ENCODE measurements around the gene PHACTR1. TPM values are rescaled to one million over a fixed set of nuclear protein-coding genes. Genes with fewer than 3 reads are reported as not detected.

The PHACTR1 gene
- total RNA-seq, 1 donor from 2014 or later = 8.5 TPM

GRCh38 chr6:12977206-12977605 is 260.6 kb downstream of the PHACTR1 start:
- Mint-ChIP-seq H3K4me3 (ENCODE audit: unreplicated experiment) (no peak overlapping the region), H3K4me1 (ENCODE audit: low read depth, unreplicated experiment) (peaks cover 6% of the 10 kb centered on the region)

GRCh38 chr6:12977806-12978205 is 261.2 kb downstream of the PHACTR1 start:
- Histone ChIP-seq H3K27me3 (ENCODE audit: insufficient read depth, low read length) (no peaks in the 10 kb centered on the region), H3K4me2 (ENCODE audit: low read length) (no peak overlapping the region), H2AFZ (ENCODE audit: low read depth, low read length) (no peak overlapping the region), H3K4me3 (ENCODE audit: insufficient read depth, low read depth, low read length) (no peak overlapping the region), H3K9ac (ENCODE audit: low read length) (no peak overlapping the region), H3K79me2 (ENCODE audit: insufficient read depth, low read length) (no peaks in the 10 kb centered on the region), H3K27ac (ENCODE audit: low read depth, low read length) (no peak overlapping the region), H4K20me1 (ENCODE audit: insufficient read depth, low read length) (no peaks in the 10 kb centered on the region), H3K4me1 (ENCODE audit: insufficient read depth, low read length) (no peaks in the 10 kb centered on the region), H3K36me3 (ENCODE audit: insufficient read depth, low read length) (no peaks in the 10 kb centered on the region), H3K9me3 (ENCODE audit: insufficient read depth, low read depth, low read length) (no peaks in the 10 kb centered on the region)
- H3K4me3 Mint-ChIP-seq (ENCODE audit: unreplicated experiment) = no peak overlapping the region
- H3K9me3 Mint-ChIP-seq (ENCODE audit: unreplicated experiment) = peaks cover 2% of the 10 kb centered on the region
- no peak for DNase-seq (ENCODE audit: low read depth)
- no peak overlapping the region for H3K27ac Mint-ChIP-seq (ENCODE audit: unreplicated experiment)
- H3K27me3 Mint-ChIP-seq (ENCODE audit: low read depth, unreplicated experiment) = peaks cover 2% of the 10 kb centered on the region
- FAIRE-seq = no peak
- TF ChIP-seq CTCF (IDR thresholded peaks at IDR 0.05; ENCODE audit: insufficient read depth, low read depth, low read length) (no peak), EZH2 (IDR thresholded peaks at IDR 0.05; ENCODE audit: insufficient read depth, low read length) (no peak)
- H3K4me1 Mint-ChIP-seq (ENCODE audit: low read depth, unreplicated experiment) = peaks cover 6% of the 10 kb centered on the region
- peaks cover 9% of the 10 kb centered on the region for H3K36me3 Mint-ChIP-seq (ENCODE audit: low read depth, unreplicated experiment)

More at GRCh38 chr6:12977206-12977605, 260.6 kb downstream of the PHACTR1 start:
- no peaks in the 10 kb centered on the region for H3K27me3 ChIP-seq (ENCODE audit: insufficient read depth, low read length)
- H3K9ac ChIP-seq (ENCODE audit: low read length) = no peak overlapping the region
- no peak overlapping the region for H2AFZ ChIP-seq (ENCODE audit: low read depth, low read length)
- H3K9me3 Mint-ChIP-seq (ENCODE audit: unreplicated experiment) = peaks cover 2% of the 10 kb centered on the region
- H3K9me3 ChIP-seq (ENCODE audit: insufficient read depth, low read depth, low read length) = no peaks in the 10 kb centered on the region
- no peaks in the 10 kb centered on the region for H3K36me3 ChIP-seq (ENCODE audit: insufficient read depth, low read length)
- peaks cover 9% of the 10 kb centered on the region for H3K36me3 Mint-ChIP-seq (ENCODE audit: low read depth, unreplicated experiment)
- no peak overlapping the region for H3K4me3 ChIP-seq (ENCODE audit: insufficient read depth, low read depth, low read length)
- no peak overlapping the region for H3K4me2 ChIP-seq (ENCODE audit: low read length)
- FAIRE-seq (no peak), DNase-seq (ENCODE audit: low read depth) (no peak)
- H4K20me1 ChIP-seq (ENCODE audit: insufficient read depth, low read length) = no peaks in the 10 kb centered on the region
- H3K27ac Mint-ChIP-seq (ENCODE audit: unreplicated experiment) = no peak overlapping the region
- H3K27me3 Mint-ChIP-seq (ENCODE audit: low read depth, unreplicated experiment) = peaks cover 2% of the 10 kb centered on the region
- H3K4me1 ChIP-seq (ENCODE audit: insufficient read depth, low read length) = no peaks in the 10 kb centered on the region
- no peak overlapping the region for H3K27ac ChIP-seq (ENCODE audit: low read depth, low read length)
- H3K79me2 ChIP-seq (ENCODE audit: insufficient read depth, low read length) = no peaks in the 10 kb centered on the region
- TF ChIP-seq CTCF (IDR thresholded peaks at IDR 0.05; ENCODE audit: insufficient read depth, low read depth, low read length) (no peak), EZH2 (IDR thresholded peaks at IDR 0.05; ENCODE audit: insufficient read depth, low read length) (no peak)

- H3K9ac ChIP-seq (ENCODE audit: low read length) = no peak overlapping the region
- H3K4me3 Mint-ChIP-seq (ENCODE audit: unreplicated experiment) = no peak overlapping the region
- no peak overlapping the region for H3K4me3 ChIP-seq (ENCODE audit: insufficient read depth, low read depth, low read length)
- H3K36me3 ChIP-seq (ENCODE audit: insufficient read depth, low read length) = no peaks in the 10 kb centered on the region
- no peaks in the 10 kb centered on the region for H4K20me1 ChIP-seq (ENCODE audit: insufficient read depth, low read length)
- peaks cover 3% of the 10 kb centered on the region for H3K4me1 Mint-ChIP-seq (ENCODE audit: low read depth, unreplicated experiment)
- peaks cover 2% of the 10 kb centered on the region for H3K9me3 Mint-ChIP-seq (ENCODE audit: unreplicated experiment)
- H3K4me1 ChIP-seq (ENCODE audit: insufficient read depth, low read length) = no peaks in the 10 kb centered on the region
- FAIRE-seq = no peak
- no peaks in the 10 kb centered on the region for H3K27me3 ChIP-seq (ENCODE audit: insufficient read depth, low read length)
- H3K4me2 ChIP-seq (ENCODE audit: low read length) = no peak overlapping the region
- H3K27ac ChIP-seq (ENCODE audit: low read depth, low read length) = no peak overlapping the region
- no peak overlapping the region for H3K27ac Mint-ChIP-seq (ENCODE audit: unreplicated experiment)
- H3K9me3 ChIP-seq (ENCODE audit: insufficient read depth, low read depth, low read length) = no peaks in the 10 kb centered on the region
- H3K27me3 Mint-ChIP-seq (ENCODE audit: low read depth, unreplicated experiment) = peaks cover 2% of the 10 kb centered on the region
- H2AFZ ChIP-seq (ENCODE audit: low read depth, low read length) = no peak overlapping the region
- H3K36me3 Mint-ChIP-seq (ENCODE audit: low read depth, unreplicated experiment) = peaks cover 9% of the 10 kb centered on the region
- no peaks in the 10 kb centered on the region for H3K79me2 ChIP-seq (ENCODE audit: insufficient read depth, low read length)
- no peak for DNase-seq (ENCODE audit: low read depth)
- TF ChIP-seq CTCF (IDR thresholded peaks at IDR 0.05; ENCODE audit: insufficient read depth, low read depth, low read length) (no peak), EZH2 (IDR thresholded peaks at IDR 0.05; ENCODE audit: insufficient read depth, low read length) (no peak)
Observed at GRCh38 chr6:12980741-12981140, 264.2 kb downstream of the PHACTR1 start.

Measured in astrocyte (in vitro differentiated cells and primary cell).